Keratinocyte (primary cell): ENCODE data around the gene BTF3. TPM values are rescaled to one million over a fixed set of nuclear protein-coding genes. Genes with fewer than 3 reads are reported as not detected.

Experiments used
- DNase-seq: peaks from one replicate; pipeline ENCODE4 v3.0.0-alpha.2; 2011; ENCODE audit warnings: low read depth, missing footprints, low spot score
- FAIRE-seq: peaks from 2 replicates; lab custom pipeline; 2011; peaks lifted over from hg19 to GRCh38; lab: Jason Lieb, UNC
- H2AFZ ChIP-seq: 2 replicates; pipeline ENCODE4 v1.6.0; 2012; ENCODE audit warnings: low read length, control low read depth, inconsistent platforms; ENCODE audit not compliant: control insufficient read depth
- H3K27ac ChIP-seq: 2 replicates; pipeline ENCODE4 v1.5.1; 2011; ENCODE audit warnings: low read length; ENCODE audit not compliant: control insufficient read depth, insufficient read depth
- H3K27me3 ChIP-seq: 3 replicates; pipeline ENCODE4 v1.6.0; 2011; ENCODE audit warnings: low read length; ENCODE audit not compliant: control insufficient read depth, insufficient read depth; ENCODE audit errors: extremely low read depth
- H3K36me3 ChIP-seq, 2 experiments: 2 replicates in 1 of 2; 3 replicates in 1 of 2; pipeline ENCODE4 v1.5.1; 2011; ENCODE audit warnings: low read length in 2 of 2, mild to moderate bottlenecking in 1 of 2; ENCODE audit not compliant: control insufficient read depth in 2 of 2, insufficient read depth in 2 of 2; ENCODE audit errors: extremely low read depth in 1 of 2
- H3K4me1 ChIP-seq: 3 replicates; pipeline ENCODE4 v1.5.1; 2011; ENCODE audit warnings: low read length; ENCODE audit not compliant: control insufficient read depth, insufficient read depth; ENCODE audit errors: extremely low read depth
- H3K4me2 ChIP-seq: 3 replicates; pipeline ENCODE4 v1.6.0; 2011; ENCODE audit warnings: low read depth, low read length; ENCODE audit not compliant: control insufficient read depth, insufficient read depth; ENCODE audit errors: extremely low read depth
- H3K4me3 ChIP-seq, 3 experiments: fragments of 200-600 bp in 1 of 3; sonication (generic) in 1 of 3; 2 replicates in 2 of 3; 3 replicates in 1 of 3; pipeline ENCODE4 v1.5.1; 2011 to 2016; ENCODE audit warnings: low read length in 3 of 3, mild to moderate bottlenecking in 3 of 3, control low read depth in 2 of 3, inconsistent platforms in 1 of 3, low read depth in 1 of 3, mixed read lengths in 1 of 3, mixed run types in 1 of 3, moderate library complexity in 1 of 3; ENCODE audit not compliant: control insufficient read depth in 2 of 3, insufficient read depth in 2 of 3; ENCODE audit errors: extremely low read depth in 1 of 3
- H3K79me2 ChIP-seq: 2 replicates; pipeline ENCODE4 v1.6.0; 2012; ENCODE audit warnings: low read length; ENCODE audit not compliant: control insufficient read depth, insufficient read depth
- H3K9ac ChIP-seq: 3 replicates; pipeline ENCODE4 v1.6.0; 2011; ENCODE audit warnings: low read length; ENCODE audit not compliant: control insufficient read depth, insufficient read depth; ENCODE audit errors: extremely low read depth
- H3K9me1 ChIP-seq: 3 replicates; pipeline ENCODE4 v1.6.0; 2011; ENCODE audit warnings: low read length; ENCODE audit not compliant: control insufficient read depth, insufficient read depth; ENCODE audit errors: extremely low read depth
- H3K9me3 ChIP-seq: 2 replicates; pipeline ENCODE4 v1.5.1; 2012; ENCODE audit warnings: low read depth, low read length; ENCODE audit not compliant: control insufficient read depth
- H4K20me1 ChIP-seq: 3 replicates; pipeline ENCODE4 v1.6.0; 2011; ENCODE audit warnings: low read length; ENCODE audit not compliant: control insufficient read depth, insufficient read depth; ENCODE audit errors: extremely low read depth
- CTCF ChIP-seq, 3 experiments: IDR thresholded peaks in 1 of 3; conservative IDR thresholded peaks in 1 of 3; optimal IDR thresholded peaks in 1 of 3; 2 replicates in 2 of 3; 3 replicates in 1 of 3; pipeline versions ENCODE3 to v1.5.1; 2011; ENCODE audit warnings: low read length in 3 of 3, mild to moderate bottlenecking in 3 of 3, moderate library complexity in 2 of 3, control low read depth in 1 of 3, inconsistent platforms in 1 of 3; ENCODE audit not compliant: insufficient read depth in 2 of 3; ENCODE audit errors: extremely low read depth in 1 of 3
- EZH2 ChIP-seq: IDR thresholded peaks from one replicate; pipeline ENCODE4 v1.6.1; 2012; ENCODE audit warnings: inconsistent platforms, mild to moderate bottlenecking, low read length, moderate library complexity
- dilution Hi-C: fragments of 300-500 bp; cut with MboI; formaldehyde crosslinking; loops from one replicate; pipeline ENCODE4 v1.7.0; 2020; ENCODE audit warnings: low sequenced_read_pairs; ENCODE audit not compliant: extremely low pct_ligation_motif_present
- polyA plus RNA-seq, 5 experiments: library from polyadenylated mRNA; depleted of rRNA in 3 of 5; stranded (reverse) in 3 of 5; stranded (forward) in 1 of 5; unstranded in 1 of 5; fragments of >200 nt; gene quantifications; 1 replicate in 1 of 5; 2 replicates in 3 of 5; 3 replicates in 1 of 5; pipeline versions ENCODE4 v1.2.1 to v1.2.3, GENCODE V29; 2011 to 2012; ENCODE audit warnings: missing spikeins in 2 of 5, low read depth in 1 of 5, low replicate concordance in 1 of 5

The BTF3 gene
- polyA plus RNA-seq, 1 donor (not counting 4 experiments of a cell fraction or from before 2014, with no cell fraction given) = 857 TPM

- H3K9me3 ChIP-seq = no peaks in the 10 kb centered on the region
- DNase-seq = no peak
- no peak overlapping the region for H2AFZ ChIP-seq
- H3K79me2 ChIP-seq = no peaks in the 10 kb centered on the region
- no peak overlapping the region for H3K4me2 ChIP-seq
- H3K36me3 ChIP-seq = no peaks in the 10 kb centered on the region
- dilution Hi-C loops = no loop called here
- no peak for FAIRE-seq
- no peak overlapping the region for H3K9ac ChIP-seq
- H3K27ac ChIP-seq = no peak overlapping the region
- H3K4me3 ChIP-seq = no peak overlapping the region
- H3K4me1 ChIP-seq = peaks cover 12% of the 10 kb centered on the region
- no peaks in the 10 kb centered on the region for H3K9me1 ChIP-seq
- no peaks in the 10 kb centered on the region for H3K27me3 ChIP-seq
- no peak for TF ChIP-seq CTCF (optimal IDR thresholded peaks at IDR 0.05 in 1 of 3, IDR thresholded peaks at IDR 0.05 in 1 of 3, conservative IDR thresholded peaks at IDR 0.05 in 1 of 3; ENCODE audit: extremely low read depth in 1 of 3, insufficient read depth in 2 of 3, low read length in 3 of 3)
- no peak for TF ChIP-seq EZH2
- H4K20me1 ChIP-seq = no peaks in the 10 kb centered on the region
These were observed 25.6 kb downstream of the BTF3 start for GRCh38 chr5:73523861-73524260.

GRCh38 chr5:73525606-73526203 lies 27.5 kb downstream of the BTF3 start:
- DNase-seq = no peak
- H2AFZ ChIP-seq = no peak overlapping the region
- no peaks in the 10 kb centered on the region for H3K9me1 ChIP-seq
- H3K4me1 ChIP-seq = peaks cover 8% of the 10 kb centered on the region
- H3K27me3 ChIP-seq = no peaks in the 10 kb centered on the region
- H3K36me3 ChIP-seq = no peaks in the 10 kb centered on the region
- dilution Hi-C loops = no loop called here
- no peaks in the 10 kb centered on the region for H4K20me1 ChIP-seq
- no peak overlapping the region for H3K4me2 ChIP-seq
- H3K9me3 ChIP-seq = no peaks in the 10 kb centered on the region
- H3K4me3 ChIP-seq = no peak overlapping the region
- H3K79me2 ChIP-seq = no peaks in the 10 kb centered on the region
- H3K27ac ChIP-seq = no peak overlapping the region
- no peak for FAIRE-seq
- no peak overlapping the region for H3K9ac ChIP-seq
- TF ChIP-seq CTCF (optimal IDR thresholded peaks at IDR 0.05 in 1 of 3, IDR thresholded peaks at IDR 0.05 in 1 of 3, conservative IDR thresholded peaks at IDR 0.05 in 1 of 3; ENCODE audit: extremely low read depth in 1 of 3, insufficient read depth in 2 of 3, low read length in 3 of 3) (no peak), EZH2 (no peak)
